Measurements from ENCODE around the gene CFAP45. TPM values are rescaled to one million over a fixed set of nuclear protein-coding genes. Genes with fewer than 3 reads are reported as not detected.
"Not testable (repeated sequence)": the region's sequence is repeated elsewhere in the genome, so short reads cannot be mapped to it uniquely, and the experiment has no call there.

Gene CFAP45
- total RNA-seq, 1 donor from 2014 or later = 1.7 TPM

GRCh38 chr1:159914252-159915018, 14.5 kb upstream of the CFAP45 start:
- DNase-seq (no peak), ATAC-seq (no peak)
- intact Hi-C loops (cut with micrococcal nuclease) = no loop called here

GRCh38 chr1:159913451-159914192, 13.7 kb upstream of the CFAP45 start:
- DNase-seq (no peak), ATAC-seq (no peak)
- intact Hi-C loops (cut with micrococcal nuclease) = no loop called here

- no peak for DNase-seq
- intact Hi-C loops (cut with micrococcal nuclease) = no loop called here
- ATAC-seq = no peak
Observed at GRCh38 chr1:159911326-159912070, 11.5 kb upstream of the CFAP45 start.

GRCh38 chr1:159908031-159908940, 8.3 kb upstream of the CFAP45 start:
- intact Hi-C loops (cut with micrococcal nuclease) = no loop called here
- no peak for ATAC-seq
- DNase-seq = no peak

- ATAC-seq = no peak
- DNase-seq = no peak
- intact Hi-C loops (cut with micrococcal nuclease) = no loop called here
Observed at GRCh38 chr1:159906960-159907359, 7.0 kb upstream of the CFAP45 start.

- DNase-seq; intact Hi-C loops (cut with micrococcal nuclease); ATAC-seq: not testable (repeated sequence)
Observed at GRCh38 chr1:159904036-159904435, 4.1 kb upstream of the CFAP45 start.

GRCh38 chr1:159902541-159902940, 2.6 kb upstream of the CFAP45 start:
- intact Hi-C loops (cut with micrococcal nuclease) = no loop called here
- no peak for ATAC-seq
- no peak for DNase-seq

- DNase-seq = no peak
- intact Hi-C loops (cut with micrococcal nuclease) = no loop called here
- no peak for ATAC-seq
Observed at GRCh38 chr1:159900755-159901360, 893 bp upstream of the CFAP45 start.

- DNase-seq; intact Hi-C loops (cut with micrococcal nuclease); ATAC-seq: not testable (repeated sequence)
Observed at GRCh38 chr1:159899634-159900033, 331 bp downstream of the CFAP45 start.

- intact Hi-C loops (cut with micrococcal nuclease) = no loop called here
- ATAC-seq = no peak
- no peak for DNase-seq
Observed at GRCh38 chr1:159898527-159898926, 1.4 kb downstream of the CFAP45 start.

- DNase-seq (no peak), ATAC-seq (no peak)
- intact Hi-C loops (cut with micrococcal nuclease) = no loop called here
Observed at GRCh38 chr1:159897962-159898361, 2.0 kb downstream of the CFAP45 start.

GRCh38 chr1:159896546-159896930, 3.4 kb downstream of the CFAP45 start:
- intact Hi-C loops (cut with micrococcal nuclease) = no loop called here
- no peak for DNase-seq
- no peak for ATAC-seq

- peak; percentile 52 for ATAC-seq
- intact Hi-C loops (cut with micrococcal nuclease) = no loop called here
Observed at GRCh38 chr1:159895836-159896545, 4.0 kb downstream of the CFAP45 start.

GRCh38 chr1:159895286-159895685, 4.7 kb downstream of the CFAP45 start:
- no peak for DNase-seq
- no peak for ATAC-seq
- intact Hi-C loops (cut with micrococcal nuclease) = no loop called here

More at GRCh38 chr1:159895836-159896545, 4.0 kb downstream of the CFAP45 start:
- DNase-seq = no peak

- intact Hi-C loops (cut with micrococcal nuclease) = loop anchor here (5.0 kb wide), 1 partner anchor 96 kb away; no protein-coding TSS in a partner anchor
- ATAC-seq (no peak), DNase-seq (no peak)
Observed at GRCh38 chr1:159892944-159893343, 7.0 kb downstream of the CFAP45 start.

GRCh38 chr1:159891275-159892157, 8.4 kb downstream of the CFAP45 start:
- intact Hi-C loops (cut with micrococcal nuclease) = loop anchor here (5.0 kb wide), 1 partner anchor 94 kb away; no protein-coding TSS in a partner anchor
- DNase-seq (peak; percentile 87), ATAC-seq (peak; percentile 90)

GRCh38 chr1:159890390-159890789, 9.6 kb downstream of the CFAP45 start:
- ATAC-seq = no peak
- no peak for DNase-seq
- intact Hi-C loops (cut with micrococcal nuclease) = loop anchor here (5.0 kb wide), 1 partner anchor 93 kb away; no protein-coding TSS in a partner anchor
